ENCODE data around the gene PID1.

PID1 gene, protein sequence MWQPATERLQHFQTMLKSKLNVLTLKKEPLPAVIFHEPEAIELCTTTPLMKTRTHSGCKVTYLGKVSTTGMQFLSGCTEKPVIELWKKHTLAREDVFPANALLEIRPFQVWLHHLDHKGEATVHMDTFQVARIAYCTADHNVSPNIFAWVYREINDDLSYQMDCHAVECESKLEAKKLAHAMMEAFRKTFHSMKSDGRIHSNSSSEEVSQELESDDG

DNA sequence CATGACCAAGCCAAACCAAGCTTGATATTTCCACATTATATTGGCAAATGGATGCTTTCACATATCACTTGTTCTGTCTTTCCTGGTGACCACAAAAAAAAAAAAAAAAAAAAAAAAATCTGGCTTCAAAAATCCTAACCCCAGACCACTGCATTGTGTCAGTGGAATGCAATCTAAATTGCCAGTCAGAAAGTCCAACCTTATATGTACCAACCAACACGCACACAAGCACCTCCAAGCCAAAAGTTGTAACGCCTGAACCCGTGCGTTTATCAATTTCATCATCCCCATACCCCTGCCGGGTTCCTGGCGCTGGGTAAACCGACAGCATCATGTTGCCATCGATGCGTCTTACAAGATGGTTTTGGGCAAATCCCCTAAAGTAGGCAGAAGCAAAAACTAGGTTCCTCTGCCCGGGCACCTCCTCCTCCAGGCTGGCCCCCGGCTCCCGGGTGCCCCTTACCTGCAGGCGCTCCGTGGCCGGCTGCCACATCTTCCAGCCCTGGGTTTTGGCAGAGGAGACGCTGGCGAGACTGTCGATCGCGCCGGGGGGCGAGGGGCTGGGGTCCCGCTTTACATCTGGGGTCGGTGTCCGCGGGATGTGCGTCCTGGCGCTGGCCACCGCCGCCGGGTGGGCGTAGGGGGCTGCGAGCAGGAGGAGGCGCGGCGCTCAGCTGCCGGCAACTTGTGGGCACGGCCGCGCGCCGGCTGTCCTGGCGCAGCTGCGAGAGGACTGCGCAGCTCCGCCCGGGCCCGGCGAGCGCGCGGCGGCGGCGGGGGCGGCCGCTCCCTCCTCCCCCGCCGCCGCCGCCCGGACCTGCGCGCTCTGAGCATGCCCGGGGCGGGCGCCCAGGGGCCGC is at the start of gene PID1:
TSS of gene PID1 (minus strand) at position 737 of the 860 bp plus-strand sequence. CDS start at position 493, 244 bp downstream.
- no peak for DNase-seq (ENCODE audit: low read depth)
- H3K4me3 ChIP-seq (ENCODE audit: low read depth, low read length), result no peak within 1 kb of the TSS
- no peak for TF ChIP-seq POLR2A (IDR thresholded peaks at IDR 0.05; ENCODE audit: extremely low read depth, insufficient read length)
- TF ChIP-seq MYC (IDR thresholded peaks at IDR 0.05; ENCODE audit: low read depth, low read length), result no peak
- TF ChIP-seq, protein P1, sequence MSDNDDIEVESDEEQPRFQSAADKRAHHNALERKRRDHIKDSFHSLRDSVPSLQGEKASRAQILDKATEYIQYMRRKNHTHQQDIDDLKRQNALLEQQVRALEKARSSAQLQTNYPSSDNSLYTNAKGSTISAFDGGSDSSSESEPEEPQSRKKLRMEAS (IDR thresholded peaks at IDR 0.05; ENCODE audit: low read depth, low read length), result no peak
- TF ChIP-seq, protein P2, sequence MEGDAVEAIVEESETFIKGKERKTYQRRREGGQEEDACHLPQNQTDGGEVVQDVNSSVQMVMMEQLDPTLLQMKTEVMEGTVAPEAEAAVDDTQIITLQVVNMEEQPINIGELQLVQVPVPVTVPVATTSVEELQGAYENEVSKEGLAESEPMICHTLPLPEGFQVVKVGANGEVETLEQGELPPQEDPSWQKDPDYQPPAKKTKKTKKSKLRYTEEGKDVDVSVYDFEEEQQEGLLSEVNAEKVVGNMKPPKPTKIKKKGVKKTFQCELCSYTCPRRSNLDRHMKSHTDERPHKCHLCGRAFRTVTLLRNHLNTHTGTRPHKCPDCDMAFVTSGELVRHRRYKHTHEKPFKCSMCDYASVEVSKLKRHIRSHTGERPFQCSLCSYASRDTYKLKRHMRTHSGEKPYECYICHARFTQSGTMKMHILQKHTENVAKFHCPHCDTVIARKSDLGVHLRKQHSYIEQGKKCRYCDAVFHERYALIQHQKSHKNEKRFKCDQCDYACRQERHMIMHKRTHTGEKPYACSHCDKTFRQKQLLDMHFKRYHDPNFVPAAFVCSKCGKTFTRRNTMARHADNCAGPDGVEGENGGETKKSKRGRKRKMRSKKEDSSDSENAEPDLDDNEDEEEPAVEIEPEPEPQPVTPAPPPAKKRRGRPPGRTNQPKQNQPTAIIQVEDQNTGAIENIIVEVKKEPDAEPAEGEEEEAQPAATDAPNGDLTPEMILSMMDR (IDR thresholded peaks at IDR 0.05; ENCODE audit: low read depth, low read length), result no peak

DNA sequence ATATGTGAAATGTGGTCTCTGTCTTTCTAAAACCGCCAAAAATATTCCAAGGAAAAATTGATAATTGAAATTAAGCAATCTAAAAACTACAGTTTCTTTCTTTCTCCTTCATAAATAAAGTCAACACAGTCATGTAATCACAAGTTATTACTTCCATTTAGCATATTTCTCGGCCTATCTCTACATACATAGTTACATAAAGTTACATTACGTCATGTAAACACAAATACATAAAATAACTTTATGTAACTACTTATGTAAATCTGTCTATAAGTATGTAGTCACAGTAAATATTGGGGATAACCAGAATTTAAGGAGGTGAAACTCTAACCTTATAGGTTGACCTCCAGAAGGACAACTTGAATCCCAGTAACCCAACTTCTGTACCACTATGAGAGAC is 48.5 kb upstream of the PID1 start:
- no peak overlapping the region for H3K4me3 ChIP-seq (ENCODE audit: low read depth, low read length)
- TF ChIP-seq POLR2A (IDR thresholded peaks at IDR 0.05; ENCODE audit: extremely low read depth, insufficient read length) (no peak), MYC (IDR thresholded peaks at IDR 0.05; ENCODE audit: low read depth, low read length) (no peak)
- TF ChIP-seq, protein P1 (IDR thresholded peaks at IDR 0.05; ENCODE audit: low read depth, low read length), result no peak
- TF ChIP-seq, protein P2 (IDR thresholded peaks at IDR 0.05; ENCODE audit: low read depth, low read length), result no peak

DNA sequence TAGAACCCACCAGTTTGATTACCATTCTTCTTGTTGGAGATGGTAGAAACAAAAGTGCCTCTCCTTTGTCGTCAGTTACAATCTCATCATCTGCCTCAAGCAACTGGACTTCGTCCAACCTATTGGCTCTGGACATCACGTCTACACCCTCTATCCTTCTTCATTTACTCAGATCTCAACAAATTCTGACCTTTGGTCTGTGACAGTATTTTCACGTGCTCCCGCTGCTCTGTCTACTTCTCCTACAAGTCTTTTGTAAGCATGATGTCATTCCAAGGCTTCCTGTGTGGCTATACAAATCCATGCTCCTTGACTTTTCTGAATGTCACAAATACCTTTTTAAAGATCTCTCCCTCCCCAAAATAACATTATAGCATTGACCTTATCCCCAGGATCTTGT is 43.0 kb upstream of the PID1 start:
- DNase-seq (ENCODE audit: low read depth), result no peak
- TF ChIP-seq, protein P2 (IDR thresholded peaks at IDR 0.05; ENCODE audit: low read depth, low read length), result no peak
- TF ChIP-seq, protein P1 (IDR thresholded peaks at IDR 0.05; ENCODE audit: low read depth, low read length), result no peak
- TF ChIP-seq MYC (IDR thresholded peaks at IDR 0.05; ENCODE audit: low read depth, low read length) (no peak), POLR2A (IDR thresholded peaks at IDR 0.05; ENCODE audit: extremely low read depth, insufficient read length) (no peak)
- no peak overlapping the region for H3K4me3 ChIP-seq (ENCODE audit: low read depth, low read length)

More for the DNA sequence above, 48.5 kb upstream of the PID1 start:
- DNase-seq (ENCODE audit: low read depth), result no peak

DNA sequence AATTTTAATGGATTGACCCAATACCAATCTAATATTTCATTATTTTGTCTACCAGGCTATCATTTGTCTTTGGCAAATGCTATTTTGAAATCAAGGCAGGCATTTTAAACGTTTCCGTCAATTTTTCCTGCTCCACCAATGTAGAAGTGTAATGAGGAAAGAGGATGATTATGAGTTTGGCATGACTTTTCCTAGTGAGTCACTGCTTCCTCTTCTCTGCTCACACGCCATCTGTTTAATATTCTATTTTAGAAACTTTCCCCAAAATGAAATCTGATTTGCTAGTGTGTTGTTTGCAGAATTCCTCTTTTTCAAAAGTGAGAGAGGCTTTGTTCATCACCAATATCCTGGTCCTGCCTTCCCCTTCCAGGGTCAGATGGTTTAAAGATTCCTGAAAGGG is 42.5 kb upstream of the PID1 start:
- H3K4me3 ChIP-seq (ENCODE audit: low read depth, low read length), result no peak overlapping the region
- TF ChIP-seq MYC (IDR thresholded peaks at IDR 0.05; ENCODE audit: low read depth, low read length), result no peak
- TF ChIP-seq, protein P2 (IDR thresholded peaks at IDR 0.05; ENCODE audit: low read depth, low read length), result no peak
- TF ChIP-seq POLR2A (IDR thresholded peaks at IDR 0.05; ENCODE audit: extremely low read depth, insufficient read length), result no peak
- TF ChIP-seq, protein P1 (IDR thresholded peaks at IDR 0.05; ENCODE audit: low read depth, low read length), result no peak
- no peak for DNase-seq (ENCODE audit: low read depth)

DNA sequence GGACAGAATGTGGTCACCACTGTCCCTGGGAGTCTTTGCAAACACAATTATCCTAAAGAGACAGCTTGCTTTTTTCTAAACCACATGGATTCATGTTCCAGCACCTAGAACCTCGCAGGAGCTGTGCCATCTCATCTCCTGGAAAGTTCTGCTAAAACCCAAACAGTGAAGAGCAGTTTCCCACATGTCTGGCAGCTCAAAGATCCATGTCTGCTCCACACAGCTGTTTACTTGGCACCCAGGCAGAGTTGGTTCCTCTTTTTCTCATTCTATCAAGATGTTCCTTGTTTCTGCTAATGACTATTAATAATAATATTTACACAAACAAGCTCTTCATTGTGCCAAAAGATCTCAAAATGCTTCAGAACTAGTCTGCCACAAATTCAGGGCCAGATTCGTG is 30.1 kb upstream of the PID1 start:
- no peak for DNase-seq (ENCODE audit: low read depth)
- no peak for TF ChIP-seq POLR2A (IDR thresholded peaks at IDR 0.05; ENCODE audit: extremely low read depth, insufficient read length)
- no peak for TF ChIP-seq MYC (IDR thresholded peaks at IDR 0.05; ENCODE audit: low read depth, low read length)
- TF ChIP-seq, protein P2 (IDR thresholded peaks at IDR 0.05; ENCODE audit: low read depth, low read length), result no peak
- TF ChIP-seq, protein P1 (IDR thresholded peaks at IDR 0.05; ENCODE audit: low read depth, low read length), result no peak
- no peak overlapping the region for H3K4me3 ChIP-seq (ENCODE audit: low read depth, low read length)

Measured in NB4 (cell line).